Stimulated activated CD8-positive, alpha-beta memory T cell treated with anti-CD3 and anti-CD28 coated beads, Interleukin-4, amount 100 ng/mL, for 24 hours (primary cell): ENCODE data around the gene CCDC38.

Source experiments
- DNase-seq: peaks from one replicate; pipeline ENCODE4 v3.0.0-alpha.2; 2020; ENCODE audit warnings: low read depth

The CCDC38 gene

DNA sequence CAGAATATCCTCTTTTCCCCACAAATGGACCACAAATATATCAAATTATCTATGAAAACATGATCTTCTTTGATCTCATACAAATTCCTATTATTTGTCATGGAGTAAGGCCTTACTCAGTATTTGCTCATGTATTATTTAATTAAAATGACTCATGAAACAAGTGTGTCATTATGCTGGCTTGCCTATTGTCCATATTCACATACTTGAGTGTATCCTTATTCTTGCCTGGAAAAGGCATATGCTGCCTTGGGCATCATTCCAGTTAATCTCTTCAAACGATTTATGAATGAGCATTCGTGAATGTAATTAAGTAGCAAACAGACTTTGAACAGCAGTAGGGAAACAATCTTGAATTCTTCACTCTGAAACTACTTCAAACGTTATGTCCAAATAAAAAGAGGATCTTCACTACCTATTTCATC, 106.2 kb downstream of the CCDC38 start:
- no peak for DNase-seq

DNA sequence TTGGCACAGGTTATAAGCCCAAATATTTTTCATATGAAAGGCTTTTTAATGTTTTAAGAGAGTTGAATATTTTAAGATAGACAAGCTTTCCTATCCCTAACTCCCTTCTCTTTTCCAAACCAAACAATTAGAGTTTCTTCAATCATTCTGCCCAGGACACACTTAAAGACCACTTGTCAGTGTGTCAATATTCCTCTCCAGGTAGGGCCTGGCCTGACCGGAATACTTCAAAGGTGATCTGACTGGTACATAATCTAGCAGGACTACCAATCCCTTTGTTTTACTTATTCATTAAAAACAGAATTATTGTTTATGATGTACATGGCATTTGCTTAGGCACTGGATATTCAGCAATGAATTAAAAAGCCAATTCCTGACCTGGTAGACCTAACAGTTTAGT, 107.8 kb downstream of the CCDC38 start:
- no peak for DNase-seq

DNA sequence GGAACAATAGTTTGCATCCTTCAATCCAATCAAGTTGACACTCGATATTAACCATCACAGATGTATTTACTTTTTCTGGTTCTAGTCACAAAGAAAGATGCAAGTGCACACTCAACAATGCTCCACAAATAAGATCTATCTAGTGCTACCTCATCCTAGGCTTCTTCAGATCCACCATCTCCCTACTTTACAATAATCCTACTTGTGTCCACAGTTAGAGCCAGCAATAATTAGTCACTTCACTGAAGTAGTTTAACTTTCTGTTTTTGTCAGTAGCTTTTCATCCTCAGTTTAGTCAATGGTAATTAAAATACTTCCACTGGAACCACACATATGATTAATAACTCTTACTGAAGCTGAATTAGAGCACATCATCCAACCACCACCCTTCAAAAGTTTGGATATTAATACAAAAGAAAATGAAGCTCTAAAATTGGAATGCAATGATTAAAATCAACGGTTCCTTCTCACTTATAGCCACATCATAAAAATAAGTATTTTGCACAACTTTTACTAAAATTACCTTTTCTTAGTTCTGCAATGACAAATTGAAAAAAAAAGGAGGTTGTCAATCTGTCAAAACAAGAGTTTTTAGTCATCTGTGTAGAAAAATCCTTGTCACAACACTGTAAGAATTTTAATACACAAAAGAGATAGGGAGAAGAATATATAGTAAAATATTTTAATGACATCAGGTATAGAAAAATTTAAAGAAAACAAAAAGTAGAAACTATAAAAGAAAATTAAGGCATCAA, 111.9 kb downstream of the CCDC38 start:
- DNase-seq: no peak

DNA sequence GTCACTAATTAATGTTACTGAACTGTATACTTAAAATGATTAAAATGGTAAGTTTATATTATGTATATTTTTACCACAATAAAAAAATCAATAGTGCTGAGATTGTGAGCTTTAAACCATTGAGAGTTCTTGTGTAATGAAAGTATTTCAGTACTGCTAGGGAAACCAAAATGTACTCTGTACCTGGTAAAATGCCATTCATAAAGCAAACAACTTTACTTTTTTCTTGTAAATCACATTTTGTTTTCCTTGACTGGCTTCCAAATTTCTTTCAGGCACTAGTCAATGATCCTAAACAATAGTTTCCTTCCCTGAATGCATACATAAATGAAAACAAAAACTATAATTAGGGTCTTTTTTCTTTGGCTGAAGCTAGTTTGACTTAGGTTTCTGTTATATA, 113.0 kb downstream of the CCDC38 start:
- DNase-seq: no peak

DNA sequence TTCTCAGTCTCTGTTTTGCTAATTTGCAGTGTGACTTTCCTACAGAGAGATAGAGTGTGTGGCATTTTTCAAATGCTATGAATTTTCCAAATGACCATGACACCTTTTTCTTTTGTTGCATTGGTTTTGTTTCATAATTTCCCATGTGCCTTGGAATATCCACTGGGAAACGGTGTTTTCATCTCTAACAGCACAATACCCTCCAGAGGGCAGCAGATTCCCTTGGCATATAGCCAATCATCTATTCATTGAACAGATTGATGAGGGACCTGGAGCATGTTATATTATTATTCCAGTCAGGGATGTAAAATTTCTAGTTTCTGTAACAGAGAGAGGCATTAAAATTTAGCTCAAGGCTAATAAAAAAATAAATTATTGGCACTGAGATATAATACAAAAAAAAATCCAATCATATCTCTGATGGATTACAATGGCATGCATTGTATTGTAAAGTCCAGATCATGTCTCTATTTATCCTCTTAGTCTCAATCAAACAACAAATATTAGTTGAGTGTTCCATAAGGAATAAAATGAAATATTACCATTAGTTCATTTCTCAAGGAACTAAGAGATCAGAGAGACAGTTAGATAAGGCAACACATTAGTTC, 122.2 kb downstream of the CCDC38 start:
- DNase-seq: no peak
